ENCODE results near the gene PDE4D.

DNA sequence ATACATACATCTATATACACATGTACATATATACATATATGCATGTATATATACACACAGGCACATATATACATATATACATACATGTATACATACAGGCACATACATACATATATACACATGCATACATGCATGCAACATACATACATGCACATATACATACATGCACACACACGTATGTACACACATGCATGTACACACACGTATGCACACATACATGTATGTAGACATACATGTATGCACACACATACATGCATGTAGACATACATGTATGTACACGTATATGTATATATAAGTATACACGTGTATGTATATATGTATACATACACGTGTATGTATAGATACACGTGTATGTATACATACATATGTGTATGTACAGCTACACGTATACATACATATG, 693.7 kb downstream of the PDE4D start:
- TF ChIP-seq, protein P1, sequence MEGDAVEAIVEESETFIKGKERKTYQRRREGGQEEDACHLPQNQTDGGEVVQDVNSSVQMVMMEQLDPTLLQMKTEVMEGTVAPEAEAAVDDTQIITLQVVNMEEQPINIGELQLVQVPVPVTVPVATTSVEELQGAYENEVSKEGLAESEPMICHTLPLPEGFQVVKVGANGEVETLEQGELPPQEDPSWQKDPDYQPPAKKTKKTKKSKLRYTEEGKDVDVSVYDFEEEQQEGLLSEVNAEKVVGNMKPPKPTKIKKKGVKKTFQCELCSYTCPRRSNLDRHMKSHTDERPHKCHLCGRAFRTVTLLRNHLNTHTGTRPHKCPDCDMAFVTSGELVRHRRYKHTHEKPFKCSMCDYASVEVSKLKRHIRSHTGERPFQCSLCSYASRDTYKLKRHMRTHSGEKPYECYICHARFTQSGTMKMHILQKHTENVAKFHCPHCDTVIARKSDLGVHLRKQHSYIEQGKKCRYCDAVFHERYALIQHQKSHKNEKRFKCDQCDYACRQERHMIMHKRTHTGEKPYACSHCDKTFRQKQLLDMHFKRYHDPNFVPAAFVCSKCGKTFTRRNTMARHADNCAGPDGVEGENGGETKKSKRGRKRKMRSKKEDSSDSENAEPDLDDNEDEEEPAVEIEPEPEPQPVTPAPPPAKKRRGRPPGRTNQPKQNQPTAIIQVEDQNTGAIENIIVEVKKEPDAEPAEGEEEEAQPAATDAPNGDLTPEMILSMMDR (IDR thresholded peaks at IDR 0.05): no peak
- TF ChIP-seq POLR2A (IDR thresholded peaks at IDR 0.05): no peak

Measured in heart left ventricle (tissue), 13 donors.